Body of pancreas (tissue), 4 donors: ENCODE data around the gene FOXO3. TPM values are rescaled to one million over a fixed set of nuclear protein-coding genes. Genes with fewer than 3 reads are reported as not detected.

Source experiments
- ATAC-seq: fragments of 150-250 bp; one replicate; pipeline ENCODE4 v1.9.1; 2016
- DNase-seq, 4 donors: peaks; one replicate each; pipeline ENCODE4 v3.0.0-alpha.2; 2019
- H3K27ac ChIP-seq, 4 donors: fragments of 200-600 bp; sonication (generic); 1 replicate in 3 of 4; 2 replicates in 1 of 4; pipeline versions ENCODE4 v1.5.1 to v1.6.1; 2016 to 2019; ENCODE audit warnings: mild to moderate bottlenecking in 1 of 4, mixed read lengths in 1 of 4, moderate library complexity in 1 of 4
- H3K27me3 ChIP-seq, 2 donors: fragments of 200-600 bp; sonication (generic); one replicate each; pipeline ENCODE4 v1.6.0; 2016; ENCODE audit warnings: mild to moderate bottlenecking in 1 of 2
- H3K36me3 ChIP-seq, 2 donors: fragments of 200-600 bp; sonication (generic); replicated peaks in 1 of 2; 2 replicates each; pipeline ENCODE4 v1.5.1; 2016; ENCODE audit warnings: low read depth in 2 of 2; ENCODE audit not compliant: insufficient read depth in 1 of 2
- H3K4me1 ChIP-seq: fragments of 200-600 bp; sonication (generic); one replicate; pipeline ENCODE4 v1.6.0; 2016
- H3K4me3 ChIP-seq, 2 donors: fragments of 200-600 bp; sonication (generic); 1 replicate in 1 of 2; 2 replicates in 1 of 2; pipeline ENCODE4 v1.5.1; 2016 to 2019
- H3K9me3 ChIP-seq, 3 donors: fragments of 200-600 bp; sonication (generic); 1 replicate in 2 of 3; 2 replicates in 1 of 3; pipeline ENCODE4 v1.5.1; 2016
- POLR2A ChIP-seq, 3 donors: fragments of 450-650 bp; IDR thresholded peaks; one replicate each; pipeline ENCODE4 v1.6.1; 2016; ENCODE audit warnings: antibody characterized with exemption in 3 of 3, mild to moderate bottlenecking in 2 of 3
- WGBS, 2 donors: methylation state at CpG; one replicate each; pipeline ENCODE4 v1.1.5; 2017; 5-methylcytosine and 5-hydroxymethylcytosine counted together
- intact Hi-C: fragments of 100-400 bp; cut with DNase I; formaldehyde crosslinking; loops from one replicate; pipeline ENCODE4 v1.15.1; 2023
- total RNA-seq, 2 donors: library from RNA; depleted of rRNA; stranded (reverse); fragments of >200 nt; gene quantifications; one replicate each; pipeline ENCODE4 v1.1.0, GENCODE V29; 2016
- TF ChIP-seq, protein P1 (sequence below), 7 experiments: fragments of 450-650 bp in 4 of 7; fragments of 200-600 bp in 3 of 7; sonication (generic) in 3 of 7; IDR thresholded peaks; one replicate each; pipeline ENCODE4 v1.5.1; 2016 to 2019; ENCODE audit warnings: antibody characterized with exemption in 7 of 7

The FOXO3 gene
- total RNA-seq, 2 donors from 2014 or later, result 62.8 to 69.5 TPM

GRCh38 chr6:108576709-108577108 lies 16.0 kb downstream of the FOXO3 start:
- H3K27me3 ChIP-seq, result no peaks in the 10 kb centered on the region
- H3K4me3 ChIP-seq, result no peak overlapping the region
- peak overlapping the region in 1 of 4 donors; percentile 54 for H3K27ac ChIP-seq
- DNase-seq (no peak), ATAC-seq (peak; percentile 20)
- H3K36me3 ChIP-seq, result peaks cover 0 to 3% of the 10 kb centered on the region in 2 donors
- H3K4me1 ChIP-seq, result peaks cover 96% of the 10 kb centered on the region
- intact Hi-C loops, result no loop called here
- WGBS, 2 donors, result 26 to 37% methylated on average over 1 of the region's 1 CpG
- no peaks in the 10 kb centered on the region for H3K9me3 ChIP-seq
- no peak for TF ChIP-seq POLR2A (IDR thresholded peaks at IDR 0.05)

DNA sequence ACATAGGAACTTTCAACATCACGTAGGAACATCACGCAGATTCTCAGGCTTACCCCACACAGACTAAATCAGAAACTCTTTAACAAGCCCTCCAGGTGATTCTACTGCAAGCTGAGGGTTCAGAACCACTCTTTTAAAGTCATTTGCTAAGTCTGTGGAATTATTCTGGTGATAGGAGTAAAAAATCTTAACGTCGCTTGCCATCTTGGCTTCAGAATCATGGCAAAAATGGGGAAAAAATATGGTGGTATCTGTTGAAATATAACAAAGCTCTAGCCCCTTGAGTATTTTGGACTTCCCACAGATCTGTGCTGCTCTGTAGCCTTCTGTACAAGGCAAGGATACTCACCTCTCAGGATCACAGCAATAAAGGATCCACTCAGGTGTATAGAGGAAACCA lies 17.4 kb downstream of the FOXO3 start:
- H3K27ac ChIP-seq, result no peak overlapping the region
- no peak for TF ChIP-seq POLR2A (IDR thresholded peaks at IDR 0.05)
- TF ChIP-seq, protein P1, sequence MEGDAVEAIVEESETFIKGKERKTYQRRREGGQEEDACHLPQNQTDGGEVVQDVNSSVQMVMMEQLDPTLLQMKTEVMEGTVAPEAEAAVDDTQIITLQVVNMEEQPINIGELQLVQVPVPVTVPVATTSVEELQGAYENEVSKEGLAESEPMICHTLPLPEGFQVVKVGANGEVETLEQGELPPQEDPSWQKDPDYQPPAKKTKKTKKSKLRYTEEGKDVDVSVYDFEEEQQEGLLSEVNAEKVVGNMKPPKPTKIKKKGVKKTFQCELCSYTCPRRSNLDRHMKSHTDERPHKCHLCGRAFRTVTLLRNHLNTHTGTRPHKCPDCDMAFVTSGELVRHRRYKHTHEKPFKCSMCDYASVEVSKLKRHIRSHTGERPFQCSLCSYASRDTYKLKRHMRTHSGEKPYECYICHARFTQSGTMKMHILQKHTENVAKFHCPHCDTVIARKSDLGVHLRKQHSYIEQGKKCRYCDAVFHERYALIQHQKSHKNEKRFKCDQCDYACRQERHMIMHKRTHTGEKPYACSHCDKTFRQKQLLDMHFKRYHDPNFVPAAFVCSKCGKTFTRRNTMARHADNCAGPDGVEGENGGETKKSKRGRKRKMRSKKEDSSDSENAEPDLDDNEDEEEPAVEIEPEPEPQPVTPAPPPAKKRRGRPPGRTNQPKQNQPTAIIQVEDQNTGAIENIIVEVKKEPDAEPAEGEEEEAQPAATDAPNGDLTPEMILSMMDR (IDR thresholded peaks at IDR 0.05), result no peak
- 96% methylated on average over 4 of the region's 4 CpGs for WGBS, 2 donors
- H3K9me3 ChIP-seq, result no peaks in the 10 kb centered on the region
- H3K27me3 ChIP-seq, result no peaks in the 10 kb centered on the region
- no peak overlapping the region for H3K4me3 ChIP-seq
- H3K36me3 ChIP-seq, result peaks cover 0 to under 1% of the 10 kb centered on the region in 2 donors
- ATAC-seq, result no peak
- H3K4me1 ChIP-seq, result peaks cover 98% of the 10 kb centered on the region
- no peak for DNase-seq
- intact Hi-C loops, result no loop called here

DNA sequence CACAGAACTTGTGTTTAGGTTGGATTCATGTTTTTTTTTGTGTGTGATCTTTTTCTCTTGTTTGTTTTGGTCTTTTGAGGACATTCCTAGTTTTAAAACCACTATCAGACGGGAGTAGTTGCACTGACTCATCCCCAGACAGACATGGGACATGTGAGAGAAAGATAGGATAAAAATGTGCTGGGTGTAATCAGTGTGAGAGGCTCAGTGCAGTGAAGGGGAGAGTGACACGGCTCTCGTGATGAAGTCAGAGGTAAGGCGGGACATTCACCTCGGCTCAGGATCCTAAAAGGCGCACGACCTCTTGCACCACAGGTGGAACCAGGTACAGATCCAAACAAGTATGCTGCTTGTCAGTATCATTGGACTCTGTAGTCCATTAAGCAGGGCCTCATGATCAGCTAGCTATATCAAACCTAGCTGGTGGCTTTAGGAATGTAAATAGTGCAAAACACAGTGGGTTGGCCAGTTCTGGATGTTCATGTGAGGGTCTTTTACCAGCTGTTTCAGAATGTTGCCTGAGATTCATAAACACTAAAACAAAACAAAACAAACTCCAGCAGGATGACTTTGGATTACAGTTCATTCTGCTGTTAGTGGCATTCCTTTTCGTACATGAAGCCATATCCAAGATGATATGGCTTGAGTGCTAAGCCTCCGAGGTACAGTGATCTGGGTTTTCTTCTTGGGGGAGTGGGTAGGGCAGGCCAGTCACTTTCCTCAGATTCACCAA lies 18.0 kb downstream of the FOXO3 start:
- WGBS, 2 donors, result 81 to 83% methylated on average over 9 of the region's 9 CpGs
- ATAC-seq (no peak), DNase-seq (no peak)
- no peak for TF ChIP-seq POLR2A (IDR thresholded peaks at IDR 0.05)
- TF ChIP-seq, protein P1 (IDR thresholded peaks at IDR 0.05), result no peak
- intact Hi-C loops, result no loop called here
- Histone ChIP-seq H3K27ac (peak overlapping the region in 1 of 4 donors; percentile 11), H3K36me3 (no peaks in the 10 kb centered on the region), H3K4me3 (no peak overlapping the region), H3K9me3 (no peaks in the 10 kb centered on the region), H3K27me3 (no peaks in the 10 kb centered on the region), H3K4me1 (peaks cover 98% of the 10 kb centered on the region)

DNA sequence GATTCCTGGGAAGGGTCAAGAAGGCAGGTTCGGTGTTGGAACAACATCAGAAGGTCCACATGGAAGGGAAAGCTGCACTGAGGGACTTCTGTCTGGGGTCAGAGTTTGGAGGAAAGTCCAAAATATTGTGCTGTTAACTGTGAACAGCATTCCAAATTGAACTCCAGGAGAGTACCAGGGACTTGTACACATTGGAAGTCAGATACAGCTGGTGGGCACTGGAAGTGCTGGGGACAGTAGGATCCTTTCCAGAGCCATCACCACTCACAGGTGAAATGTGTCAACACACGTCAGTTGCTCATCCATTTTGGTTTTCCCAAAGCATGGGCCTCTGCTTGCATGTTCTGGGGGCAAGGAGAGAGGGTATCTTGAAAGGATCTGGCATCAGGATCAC lies 18.6 kb downstream of the FOXO3 start:
- no peak for ATAC-seq
- Histone ChIP-seq H3K9me3 (no peaks in the 10 kb centered on the region), H3K4me3 (no peak overlapping the region), H3K36me3 (no peaks in the 10 kb centered on the region), H3K4me1 (peaks cover 98% of the 10 kb centered on the region), H3K27me3 (no peaks in the 10 kb centered on the region), H3K27ac (peak overlapping the region in 1 of 4 donors; percentile 11)
- WGBS, 2 donors, result 82 to 93% methylated on average over 2 of the region's 2 CpGs
- DNase-seq, result no peak
- TF ChIP-seq, protein P1 (IDR thresholded peaks at IDR 0.05), result no peak
- no peak for TF ChIP-seq POLR2A (IDR thresholded peaks at IDR 0.05)
- intact Hi-C loops, result no loop called here

DNA sequence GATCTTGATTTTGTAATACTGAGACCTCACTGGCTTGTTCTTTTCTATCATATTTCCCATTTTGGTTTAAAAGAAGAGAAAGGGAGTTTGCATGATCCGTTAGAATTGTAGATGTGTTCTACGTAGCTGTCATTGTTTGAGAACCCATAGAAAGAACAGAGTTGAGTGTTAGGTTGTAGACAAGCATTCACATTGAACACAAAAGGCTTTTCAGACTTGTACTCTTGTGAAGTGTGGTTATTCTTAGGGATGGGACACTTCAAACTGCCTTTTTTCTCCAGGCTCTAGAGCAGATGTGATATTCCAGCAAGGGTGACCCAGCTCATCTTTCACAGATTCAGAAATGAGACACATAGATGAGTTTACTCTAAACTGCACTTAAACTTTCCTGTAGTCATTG lies 19.9 kb downstream of the FOXO3 start:
- 81 to 97% methylated on average over 2 of the region's 2 CpGs for WGBS, 2 donors
- Histone ChIP-seq H3K4me1 (peaks cover 98% of the 10 kb centered on the region), H3K27ac (peak overlapping the region in 3 of 4 donors; percentile 11 to 65 (median 23)), H3K4me3 (no peak overlapping the region), H3K9me3 (no peaks in the 10 kb centered on the region), H3K36me3 (no peaks in the 10 kb centered on the region), H3K27me3 (no peaks in the 10 kb centered on the region)
- no peak for ATAC-seq
- TF ChIP-seq, protein P1 (IDR thresholded peaks at IDR 0.05), result no peak
- no peak for TF ChIP-seq POLR2A (IDR thresholded peaks at IDR 0.05)
- intact Hi-C loops, result no loop called here
- DNase-seq, result no peak
